Raji (cell line): ENCODE data around the gene PCSK4.

Experiments used
- POLR2A ChIP-seq: IDR thresholded peaks from 2 replicates; pipeline ENCODE4 v1.6.1; 2011; ENCODE audit warnings: low read depth, low read length, control low read depth; ENCODE audit not compliant: insufficient read depth

The PCSK4 gene

GRCh38 chr19:1524287-1524971, 34.3 kb upstream of the PCSK4 start:
- no peak for TF ChIP-seq POLR2A

- no peak for TF ChIP-seq POLR2A
Observed at GRCh38 chr19:1523412-1524286, 33.5 kb upstream of the PCSK4 start, which contains the start of gene PLK5. Gene PLK5, plus strand, starts transcription at chr19:1524077. Its CDS starts 2,920 bp downstream, at chr19:1526997.

GRCh38 chr19:1522838-1523237, 32.7 kb upstream of the PCSK4 start:
- no peak for TF ChIP-seq POLR2A

- no peak for TF ChIP-seq POLR2A
Observed at GRCh38 chr19:1522061-1522460, 31.9 kb upstream of the PCSK4 start.

GRCh38 chr19:1521636-1522035, 31.5 kb upstream of the PCSK4 start:
- no peak for TF ChIP-seq POLR2A

GRCh38 chr19:1520203-1520780, 30.1 kb upstream of the PCSK4 start:
- TF ChIP-seq POLR2A: no peak

- no peak for TF ChIP-seq POLR2A
Observed at GRCh38 chr19:1518471-1518870, 28.3 kb upstream of the PCSK4 start.

GRCh38 chr19:1516395-1516753, 26.2 kb upstream of the PCSK4 start:
- no peak for TF ChIP-seq POLR2A

- no peak for TF ChIP-seq POLR2A
Observed at GRCh38 chr19:1514986-1515721, 25.0 kb upstream of the PCSK4 start.

- TF ChIP-seq POLR2A: no peak
Observed at GRCh38 chr19:1514295-1514661, 24.1 kb upstream of the PCSK4 start.

GRCh38 chr19:1513499-1514294, 23.5 kb upstream of the PCSK4 start:
- no peak for TF ChIP-seq POLR2A

GRCh38 chr19:1512671-1513498, 22.7 kb upstream of the PCSK4 start, which contains the start of gene ADAMTSL5:
Gene ADAMTSL5, minus strand, starts transcription at chr19:1513019. Its CDS starts 2,076 bp downstream, at chr19:1510943.
- no peak for TF ChIP-seq POLR2A
